Dermis blood vessel endothelial cell (primary cell): ENCODE data around the gene LRRC61. TPM values are rescaled to one million over a fixed set of nuclear protein-coding genes. Genes with fewer than 3 reads are reported as not detected.
A peak's percentile ranks its signal among the peaks of the same experiment; 100 is the strongest.

Experiments
- DNase-seq: peaks from one replicate; pipeline ENCODE4 v3.0.0; 2010
- total RNA-seq: library from RNA; depleted of rRNA; stranded (reverse); fragments of >200 nt; gene quantifications from 2 replicates; pipeline ENCODE4 v1.2.3, GENCODE V29; 2014

LRRC61 gene
- total RNA-seq, 1 donor from 2014 or later: 5.4 TPM

DNA sequence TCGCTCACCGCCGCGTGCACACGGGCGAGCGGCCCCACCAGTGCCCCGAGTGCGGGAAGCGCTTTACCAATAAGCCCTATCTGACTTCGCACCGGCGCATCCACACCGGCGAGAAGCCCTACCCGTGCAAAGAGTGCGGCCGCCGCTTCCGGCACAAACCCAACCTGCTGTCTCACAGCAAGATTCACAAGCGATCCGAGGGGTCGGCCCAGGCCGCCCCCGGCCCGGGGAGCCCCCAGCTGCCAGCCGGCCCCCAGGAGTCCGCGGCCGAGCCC, 48.8 kb downstream of the LRRC61 start:
- no peak for DNase-seq

DNA sequence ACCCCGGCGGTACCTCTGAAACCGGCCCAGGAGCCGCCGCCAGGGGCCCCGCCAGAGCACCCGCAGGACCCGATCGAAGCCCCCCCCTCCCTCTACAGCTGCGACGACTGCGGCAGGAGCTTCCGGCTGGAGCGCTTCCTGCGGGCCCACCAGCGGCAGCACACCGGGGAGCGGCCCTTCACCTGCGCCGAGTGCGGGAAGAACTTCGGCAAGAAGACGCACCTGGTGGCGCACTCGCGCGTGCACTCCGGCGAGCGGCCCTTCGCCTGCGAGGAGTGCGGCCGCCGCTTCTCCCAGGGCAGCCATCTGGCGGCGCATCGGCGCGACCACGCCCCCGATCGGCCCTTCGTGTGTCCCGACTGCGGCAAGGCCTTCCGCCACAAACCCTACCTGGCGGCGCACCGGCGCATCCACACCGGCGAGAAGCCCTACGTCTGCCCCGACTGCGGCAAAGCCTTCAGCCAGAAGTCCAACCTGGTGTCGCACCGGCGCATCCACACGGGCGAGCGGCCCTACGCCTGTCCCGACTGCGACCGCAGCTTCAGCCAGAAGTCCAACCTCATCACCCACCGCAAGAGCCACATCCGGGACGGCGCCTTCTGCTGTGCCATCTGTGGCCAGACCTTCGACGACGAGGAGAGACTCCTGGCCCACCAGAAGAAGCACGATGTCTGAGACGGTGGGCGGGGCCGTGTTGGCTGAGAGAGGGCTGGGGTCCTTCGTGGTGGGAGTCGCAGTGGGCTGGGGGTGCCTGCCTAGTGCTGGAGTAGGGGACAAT, 49.3 kb downstream of the LRRC61 start:
- DNase-seq: no peak

DNA sequence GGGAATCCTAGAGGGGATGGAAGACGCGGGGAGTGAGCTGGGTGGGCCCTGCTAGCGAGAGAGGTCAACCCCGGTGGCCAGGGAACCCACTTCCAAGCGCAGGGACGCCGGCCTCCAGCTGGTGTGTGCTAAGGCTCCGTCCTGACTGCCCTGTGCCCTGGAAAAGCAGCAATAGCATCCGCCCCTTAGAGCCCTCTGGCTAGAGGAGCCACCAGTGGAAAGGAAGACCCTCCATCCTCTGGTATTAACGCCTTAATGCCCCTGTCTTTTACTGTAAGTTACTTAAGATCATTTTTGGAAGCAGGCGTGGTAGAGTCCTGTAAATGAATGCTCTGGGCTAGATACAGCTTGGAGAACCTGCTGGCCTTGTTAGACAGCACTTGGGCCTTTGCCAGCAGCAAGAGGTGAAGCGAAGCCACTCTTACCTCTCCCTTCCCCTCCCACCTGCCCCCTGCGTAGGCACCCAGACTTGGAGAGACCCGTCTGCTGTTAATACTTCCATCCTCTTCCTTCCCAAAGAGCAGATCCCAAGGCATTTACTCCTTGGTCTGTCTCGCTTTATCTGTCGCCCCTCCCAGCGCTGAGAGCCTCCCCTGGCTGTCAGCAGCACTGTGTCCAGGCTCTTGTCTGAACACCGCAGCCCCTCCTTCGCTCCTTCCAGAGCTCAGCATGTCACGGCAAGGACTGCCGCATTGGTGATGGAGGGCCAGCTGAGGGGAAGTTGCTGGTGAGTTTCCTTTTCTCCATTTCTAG, 50.1 kb downstream of the LRRC61 start:
- no peak for DNase-seq

- DNase-seq: no peak
These were observed 50.9 kb downstream of the LRRC61 start for GRCh38 chr7:150374026-150374425.

DNA sequence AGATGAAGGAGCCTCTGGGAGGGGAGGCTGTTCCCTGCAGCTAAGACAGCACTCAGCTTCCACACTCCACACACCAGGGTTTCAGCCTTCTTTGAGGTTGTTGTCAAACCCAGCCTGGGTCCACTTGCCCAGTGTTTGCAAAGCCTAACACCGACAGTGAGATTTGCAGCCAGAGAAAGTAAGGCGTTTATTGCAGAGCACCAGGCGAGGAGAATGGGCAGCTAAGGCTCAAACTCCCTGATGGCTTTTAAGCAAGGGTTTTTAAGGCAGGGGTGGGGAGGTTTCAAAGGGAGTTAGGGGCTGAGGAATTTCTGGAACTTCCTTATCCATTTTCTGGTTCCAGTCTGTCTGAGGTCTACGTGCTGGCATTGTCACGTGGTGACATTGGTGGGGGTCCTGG, 51.3 kb downstream of the LRRC61 start:
- DNase-seq: no peak

- no peak for DNase-seq
These were observed 52.7 kb downstream of the LRRC61 start for GRCh38 chr7:150375662-150376521.

GRCh38 chr7:150376560-150376959, 53.4 kb downstream of the LRRC61 start:
- no peak for DNase-seq

DNA sequence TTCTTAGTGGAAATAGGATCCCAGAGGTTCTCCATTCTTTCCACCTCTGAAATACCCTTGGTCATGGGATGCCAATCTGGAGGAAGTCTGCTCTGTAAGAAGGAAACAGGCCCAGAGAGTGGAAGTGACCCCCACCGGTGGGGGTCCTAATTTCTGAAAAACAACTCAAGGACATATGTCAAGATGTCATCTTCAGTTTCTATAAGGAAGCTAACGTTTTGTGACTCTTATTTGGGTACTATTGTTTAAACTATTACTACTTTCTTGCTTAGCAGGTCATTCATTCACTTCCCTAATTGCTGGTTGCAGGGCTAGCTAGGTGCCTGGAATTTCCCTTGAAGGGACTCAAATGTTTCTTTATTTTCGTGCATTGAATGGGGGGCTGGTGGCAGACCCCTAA, 54.0 kb downstream of the LRRC61 start:
- DNase-seq: peak; percentile 56

- no peak for DNase-seq
These were observed 54.5 kb downstream of the LRRC61 start for GRCh38 chr7:150377635-150378034.

- DNase-seq: peak; percentile 88
These were observed 55.1 kb downstream of the LRRC61 start for GRCh38 chr7:150378115-150378852.

- DNase-seq: peak; percentile 96
These were observed 55.8 kb downstream of the LRRC61 start, which contains the start of gene ZNF775 for GRCh38 chr7:150378853-150379440. Gene ZNF775 (plus strand): TSS chr7:150379330. CDS start chr7:150388471, 9,141 bp downstream.

- peak; percentile 37 for DNase-seq
These were observed 56.6 kb downstream of the LRRC61 start for GRCh38 chr7:150379441-150380379.

DNA sequence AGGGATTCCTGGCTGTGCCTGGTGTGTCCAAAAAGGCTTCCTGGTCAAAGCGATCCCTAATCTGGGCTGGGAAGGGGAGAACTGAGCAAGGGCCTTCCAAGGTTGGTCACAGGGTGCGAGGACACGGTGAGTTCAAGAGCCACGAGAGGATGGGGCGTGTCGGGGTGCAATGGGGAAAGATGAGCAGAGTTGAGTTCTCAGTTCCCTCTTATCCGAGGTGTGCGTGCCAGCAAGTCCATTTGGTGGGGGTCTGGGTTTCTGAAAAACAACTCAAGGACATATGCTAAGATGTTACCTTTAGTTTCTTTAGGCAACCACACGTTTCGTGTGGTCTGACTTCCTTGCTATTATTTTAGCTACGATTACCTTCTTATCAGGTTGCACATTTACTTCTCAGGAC, 57.3 kb downstream of the LRRC61 start:
- DNase-seq: no peak

DNA sequence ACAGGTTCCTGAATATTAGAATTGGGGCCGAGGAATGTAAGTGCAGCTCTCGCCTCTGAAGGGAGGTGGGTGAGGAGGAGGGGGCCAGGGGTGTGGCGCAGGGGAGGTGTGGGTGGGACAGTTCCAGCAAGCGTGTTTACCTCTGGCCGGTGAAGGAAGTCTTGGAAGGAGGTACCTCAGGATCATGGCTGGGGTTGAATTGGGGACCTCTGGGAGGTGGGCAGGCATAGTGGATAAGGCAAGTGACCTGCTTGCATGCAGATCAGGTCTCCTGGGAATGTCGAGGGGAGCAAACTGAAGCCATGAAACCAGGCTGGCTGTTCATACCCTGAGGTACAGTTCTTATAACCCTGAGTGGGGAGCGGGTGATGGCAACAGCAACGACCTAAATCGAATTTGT, 57.9 kb downstream of the LRRC61 start:
- DNase-seq: no peak

DNA sequence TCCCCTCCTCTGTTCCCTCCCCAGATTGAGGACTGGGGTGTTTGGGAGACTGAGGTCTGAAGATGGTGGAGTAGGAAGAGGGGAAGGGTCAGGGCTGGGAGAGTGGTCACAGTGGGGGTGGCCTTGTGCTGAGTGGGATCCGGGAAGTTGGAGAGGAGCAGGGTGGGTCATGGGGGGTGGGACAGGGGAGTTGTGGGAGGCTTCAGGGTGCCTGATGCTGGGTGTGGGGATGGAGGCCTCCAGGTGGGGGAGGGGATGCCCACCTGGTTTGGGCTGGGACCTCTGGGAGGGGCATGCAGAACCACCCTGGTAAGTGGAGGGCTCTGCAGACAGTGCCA, 58.6 kb downstream of the LRRC61 start:
- no peak for DNase-seq

DNA sequence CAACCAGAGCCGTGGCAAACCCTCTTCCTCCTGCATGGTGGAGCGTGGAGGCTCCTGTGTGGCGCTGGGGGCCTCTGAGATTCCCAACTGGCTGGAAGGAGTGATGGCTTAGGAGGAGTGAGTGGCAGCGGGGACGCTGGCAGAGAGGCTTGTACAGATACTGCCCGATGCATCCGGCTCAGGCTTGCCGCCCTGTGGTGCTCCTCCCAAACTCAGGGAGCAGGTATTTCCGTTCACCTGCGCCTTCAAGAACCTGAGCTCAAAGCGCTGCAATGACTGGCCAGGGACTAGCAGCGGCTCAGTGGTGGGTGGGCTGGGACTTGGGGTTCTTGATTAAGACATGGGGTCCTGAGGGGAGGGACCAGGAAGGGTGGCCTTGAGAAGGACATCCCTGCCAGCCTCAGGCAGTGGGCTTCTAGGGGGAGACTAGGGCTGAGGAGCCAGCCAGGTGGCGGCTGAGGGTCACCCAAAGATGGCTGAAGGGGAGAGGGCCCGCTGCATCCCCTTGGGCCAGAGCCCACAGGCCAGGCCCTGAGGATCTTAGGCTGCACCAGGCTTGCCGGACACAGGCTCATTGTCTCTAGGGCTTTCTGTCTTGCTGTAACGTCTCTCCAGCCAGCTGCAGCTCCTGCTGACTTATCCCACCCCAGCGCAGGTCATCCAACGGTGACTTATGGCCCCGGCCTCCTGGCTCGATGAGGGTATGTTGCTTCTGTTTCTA, 59.1 kb downstream of the LRRC61 start:
- DNase-seq: no peak

- DNase-seq: no peak
These were observed 59.7 kb downstream of the LRRC61 start for GRCh38 chr7:150382844-150383225.

GRCh38 chr7:150383710-150384397, 60.7 kb downstream of the LRRC61 start:
- DNase-seq: no peak

- no peak for DNase-seq
These were observed 61.5 kb downstream of the LRRC61 start for GRCh38 chr7:150384406-150385301.
